NCI-H748 treated with DMSO at 0.1 percent for 48 hours (cell line): ENCODE data around the gene CLPSL1.

Experiments
- DNase-seq: peaks from one replicate; lab custom pipeline; 2025; lab: John Stamatoyannopoulos, UW

Gene CLPSL1

GRCh38 chr6:35797837-35798526 lies 17.2 kb downstream of the CLPSL1 start:
- DNase-seq = no peak

GRCh38 chr6:35798706-35799105 lies 17.9 kb downstream of the CLPSL1 start:
- no peak for DNase-seq

DNA sequence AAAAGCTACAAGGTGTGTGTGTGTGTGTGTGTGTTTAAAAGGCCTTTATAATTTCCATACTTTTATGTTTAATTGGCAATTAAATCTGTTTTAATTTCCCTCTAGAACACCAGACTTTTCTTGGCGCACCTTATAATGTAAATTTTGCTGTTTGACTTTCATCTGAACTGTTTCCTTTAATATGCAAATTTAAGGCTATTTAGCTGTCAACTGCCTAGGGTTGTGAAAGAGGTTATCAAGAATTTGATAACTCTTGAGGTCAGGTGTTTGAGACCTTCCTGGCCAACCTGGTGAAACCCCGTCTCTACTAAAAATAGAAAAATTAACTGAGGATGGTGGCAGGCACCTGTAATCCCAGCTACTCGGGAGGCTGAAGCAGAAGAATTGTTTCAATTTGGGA lies 20.3 kb downstream of the CLPSL1 start:
- DNase-seq = no peak

- DNase-seq = peak; percentile 69
Measured at GRCh38 chr6:35804996-35805736, 24.3 kb downstream of the CLPSL1 start, which contains the start of gene LHFPL5. Gene LHFPL5 (plus strand): TSS chr6:35805352. CDS start chr6:35805671, 319 bp downstream.

DNA sequence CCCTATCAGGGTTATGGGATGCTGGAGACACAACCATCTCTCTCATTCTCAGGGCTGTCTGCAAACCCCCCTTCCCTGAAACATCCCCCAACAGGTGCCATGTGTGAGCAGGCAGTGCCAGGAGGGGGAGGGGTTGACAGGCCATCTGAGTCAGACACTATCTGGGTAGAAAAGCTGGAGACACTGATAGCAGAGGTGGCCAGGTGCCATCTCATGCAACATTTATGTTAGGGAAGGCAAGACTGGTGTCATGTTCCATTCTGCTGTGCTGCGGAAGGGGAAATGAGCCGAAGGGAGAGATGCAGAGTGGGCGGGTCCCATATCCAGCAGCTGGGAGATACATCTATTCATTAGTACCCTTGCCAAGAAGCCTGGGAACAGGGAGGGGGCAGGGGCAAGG lies 27.9 kb downstream of the CLPSL1 start:
- DNase-seq = peak; percentile 61

GRCh38 chr6:35809809-35810208 lies 29.0 kb downstream of the CLPSL1 start:
- no peak for DNase-seq

GRCh38 chr6:35810971-35811698 lies 30.3 kb downstream of the CLPSL1 start:
- DNase-seq = no peak

DNA sequence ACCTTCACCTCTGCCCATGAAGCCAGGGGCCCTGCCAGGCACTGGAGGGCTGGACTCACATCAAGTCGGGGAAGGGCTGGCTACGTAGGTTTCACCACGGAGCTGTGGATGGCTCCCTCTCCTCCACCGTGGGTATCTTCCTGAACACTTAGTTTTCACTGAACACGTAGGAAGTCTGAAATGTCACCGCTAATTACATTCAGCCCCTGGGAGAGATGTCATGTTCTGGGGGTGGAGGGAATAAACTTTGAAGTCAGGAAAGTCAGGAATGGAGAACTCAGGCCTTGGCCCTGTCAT lies 30.8 kb downstream of the CLPSL1 start:
- DNase-seq = no peak

GRCh38 chr6:35817515-35817914 lies 36.7 kb downstream of the CLPSL1 start:
- DNase-seq = no peak

- no peak for DNase-seq
Measured at GRCh38 chr6:35823601-35824000, 42.8 kb downstream of the CLPSL1 start.

DNA sequence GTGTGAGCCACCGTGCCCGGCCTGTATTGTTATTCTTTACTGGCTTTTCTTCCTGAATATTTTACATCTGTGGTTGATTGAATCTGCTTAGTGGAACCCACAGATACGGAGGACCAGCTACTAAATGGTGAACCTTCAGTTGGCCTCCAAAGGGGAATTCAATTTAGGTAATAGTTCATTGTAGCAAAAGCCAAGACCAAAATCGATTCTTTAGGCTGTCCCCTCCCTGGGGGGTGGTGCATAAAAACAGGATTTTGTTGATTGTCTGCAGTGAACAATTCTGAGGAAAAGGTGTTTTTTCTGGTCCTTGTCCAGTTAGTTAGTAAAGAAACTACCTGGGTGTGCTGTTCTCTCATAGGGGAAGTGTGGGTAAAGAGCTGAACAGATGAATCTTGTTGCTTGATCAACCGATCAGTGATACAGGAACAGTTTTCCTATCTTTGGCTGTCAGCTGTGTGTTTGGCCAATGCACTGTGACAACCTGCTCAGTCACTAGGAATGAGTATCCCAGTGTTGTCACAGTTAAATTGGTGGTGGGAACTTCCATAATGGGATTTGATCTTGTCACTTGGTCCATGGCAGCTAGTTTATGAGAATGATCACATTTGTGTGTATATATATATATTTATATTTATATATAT lies 43.9 kb downstream of the CLPSL1 start:
- DNase-seq = no peak

GRCh38 chr6:35829306-35829705 lies 48.5 kb downstream of the CLPSL1 start:
- no peak for DNase-seq

GRCh38 chr6:35831257-35832007 lies 50.6 kb downstream of the CLPSL1 start:
- no peak for DNase-seq

DNA sequence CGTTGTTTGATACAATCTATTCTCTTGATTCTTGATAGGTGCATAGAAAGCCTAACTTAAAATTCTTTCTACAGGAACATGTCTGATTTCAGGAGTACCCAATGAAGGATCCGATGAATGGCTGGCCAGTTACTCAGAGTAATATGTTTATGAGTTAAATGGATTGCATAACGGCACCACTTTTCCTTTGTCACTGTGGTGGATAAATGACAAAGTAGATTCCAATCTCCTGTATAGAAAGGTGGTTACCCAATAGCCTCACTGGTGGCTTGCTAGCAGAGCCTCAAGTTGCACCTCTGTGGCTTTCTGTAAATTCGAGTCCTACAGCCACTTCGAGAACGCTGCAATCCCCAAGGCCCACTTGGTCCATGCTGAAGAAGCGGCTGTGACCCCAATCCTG lies 52.7 kb downstream of the CLPSL1 start:
- no peak for DNase-seq
